Smooth muscle cell (in vitro differentiated cells): ENCODE measurements around the gene HGF. TPM values are rescaled to one million over a fixed set of nuclear protein-coding genes. Genes with fewer than 3 reads are reported as not detected.

Experiments used
- DNase-seq: peaks from one replicate; lab custom pipeline; 2025; ENCODE audit not compliant: unreplicated experiment; lab: John Stamatoyannopoulos, UW
- H2AFZ ChIP-seq: fragments of 200-600 bp; sonication (generic); 2 replicates; pipeline ENCODE4 v1.6.0; 2016; ENCODE audit warnings: antibody characterized with exemption, low read depth, mild to moderate bottlenecking
- H3F3A ChIP-seq: fragments of 200-600 bp; sonication (generic); 2 replicates; pipeline ENCODE4 v1.6.0; 2017; ENCODE audit warnings: antibody characterized with exemption, low read depth
- H3K27ac ChIP-seq: fragments of 200-600 bp; sonication (generic); 2 replicates; pipeline ENCODE4 v1.5.1; 2016; ENCODE audit warnings: low read depth, mild to moderate bottlenecking
- H3K27me3 ChIP-seq: fragments of 200-600 bp; sonication (generic); 2 replicates; pipeline ENCODE4 v1.6.1; 2016; ENCODE audit warnings: low read depth, mild to moderate bottlenecking
- H3K36me3 ChIP-seq: fragments of 200-600 bp; sonication (generic); 2 replicates; pipeline ENCODE4 v1.5.1; 2016; ENCODE audit warnings: low read depth
- H3K4me1 ChIP-seq: fragments of 200-600 bp; sonication (generic); 2 replicates; pipeline ENCODE4 v1.5.1; 2016; ENCODE audit warnings: low read depth
- H3K4me2 ChIP-seq: fragments of 200-600 bp; sonication (generic); 2 replicates; pipeline ENCODE4 v1.6.0; 2016; ENCODE audit warnings: mild to moderate bottlenecking
- H3K4me3 ChIP-seq: fragments of 200-600 bp; sonication (generic); 2 replicates; pipeline ENCODE4 v1.5.1; 2016; ENCODE audit warnings: mild to moderate bottlenecking
- H3K79me2 ChIP-seq: fragments of 200-600 bp; sonication (generic); 2 replicates; pipeline ENCODE4 v1.6.0; 2016; ENCODE audit warnings: low read depth, mild to moderate bottlenecking
- H3K9ac ChIP-seq: fragments of 200-600 bp; sonication (generic); 2 replicates; pipeline ENCODE4 v1.6.0; 2016; ENCODE audit warnings: low read depth
- H3K9me3 ChIP-seq: fragments of 200-600 bp; sonication (generic); replicated peaks from 2 replicates; pipeline ENCODE4 v1.5.1; 2016; ENCODE audit warnings: low read depth
- H4K20me1 ChIP-seq: fragments of 200-600 bp; sonication (generic); 2 replicates; pipeline ENCODE4 v1.6.0; 2016; ENCODE audit warnings: low read depth
- CTCF ChIP-seq: fragments of 200-600 bp; sonication (generic); IDR thresholded peaks from 2 replicates; pipeline ENCODE4 v1.5.1; 2017; ENCODE audit warnings: borderline replicate concordance, mild to moderate bottlenecking, antibody characterized with exemption; ENCODE audit not compliant: insufficient read depth, poor library complexity, severe bottlenecking
- WGBS: methylation state at CpG from one replicate; pipeline ENCODE4 v1.1.7; 2016; ENCODE audit warnings: low lambda C conversion rate; 5-methylcytosine and 5-hydroxymethylcytosine counted together
- polyA plus RNA-seq: library from polyadenylated mRNA; unstranded; fragments of >200 nt; fragmentation: Nextera tagmentation; extraction: Ambion mirVana; gene quantifications from 2 replicates; pipeline ENCODE4 v1.2.1, GENCODE V29; 2016
- total RNA-seq: library from RNA; depleted of rRNA; stranded (reverse); fragments of >200 nt; gene quantifications from 2 replicates; pipeline ENCODE4 v1.2.3, GENCODE V29; 2014

The HGF gene
- total and polyA plus RNA-seq, 2 experiments from 2014 or later, result 15.4 to 43.6 TPM

GRCh38 chr7:81685270-81685868, 84.5 kb downstream of the HGF start:
- peaks cover 9% of the 10 kb centered on the region for H3F3A ChIP-seq
- no peaks in the 10 kb centered on the region for H3K27me3 ChIP-seq
- WGBS, result 87% methylated on average over 3 of the region's 3 CpGs
- peak overlapping the region; percentile 86 for H3K27ac ChIP-seq
- no peaks in the 10 kb centered on the region for H3K79me2 ChIP-seq
- no peaks in the 10 kb centered on the region for H3K9me3 ChIP-seq
- DNase-seq, result no peak
- H4K20me1 ChIP-seq, result no peaks in the 10 kb centered on the region
- H2AFZ ChIP-seq, result no peak overlapping the region
- H3K36me3 ChIP-seq, result no peaks in the 10 kb centered on the region
- H3K4me3 ChIP-seq, result no peak overlapping the region
- H3K9ac ChIP-seq, result no peak overlapping the region
- H3K4me1 ChIP-seq, result peaks cover 5% of the 10 kb centered on the region
- H3K4me2 ChIP-seq, result peak overlapping the region; percentile 72
- no peak for TF ChIP-seq CTCF

- Histone ChIP-seq H3K27ac (peak overlapping the region; percentile 86), H4K20me1 (no peaks in the 10 kb centered on the region), H3F3A (peaks cover 9% of the 10 kb centered on the region), H3K4me3 (no peak overlapping the region), H3K79me2 (no peaks in the 10 kb centered on the region), H2AFZ (no peak overlapping the region), H3K27me3 (no peaks in the 10 kb centered on the region), H3K4me1 (peaks cover 5% of the 10 kb centered on the region), H3K9ac (peak overlapping the region; percentile 36), H3K36me3 (no peaks in the 10 kb centered on the region), H3K4me2 (peak overlapping the region; percentile 72), H3K9me3 (no peaks in the 10 kb centered on the region)
- 0% methylated on average over 2 of the region's 2 CpGs for WGBS
- peak; percentile 39 for DNase-seq
- no peak for TF ChIP-seq CTCF
Observed at GRCh38 chr7:81684514-81685269, 85.2 kb downstream of the HGF start.

- Histone ChIP-seq H3K4me3 (no peak overlapping the region), H3F3A (peaks cover 9% of the 10 kb centered on the region), H3K36me3 (no peaks in the 10 kb centered on the region), H3K27ac (peak overlapping the region; percentile 74), H3K9me3 (no peaks in the 10 kb centered on the region), H3K79me2 (no peaks in the 10 kb centered on the region), H3K27me3 (no peaks in the 10 kb centered on the region), H3K4me2 (no peak overlapping the region), H3K4me1 (peaks cover 5% of the 10 kb centered on the region), H3K9ac (peak overlapping the region; percentile 36), H2AFZ (no peak overlapping the region), H4K20me1 (no peaks in the 10 kb centered on the region)
- TF ChIP-seq CTCF, result no peak
- DNase-seq, result no peak
- WGBS, result 90% methylated on average over 5 of the region's 5 CpGs
Observed at GRCh38 chr7:81684033-81684432, 85.8 kb downstream of the HGF start.
